NK-92 treated with Interleukin-12 subunit alpha and Interleukin-12 subunit beta, amount 100 ng/mL, for 24 hours (cell line): ENCODE measurements around the gene PLAC8L1.

Experiments
- DNase-seq: peaks from one replicate; lab custom pipeline; 2025; lab: John Stamatoyannopoulos, UW

Gene PLAC8L1

GRCh38 chr5:146042628-146043279 is 62.6 kb downstream of the PLAC8L1 start:
- no peak for DNase-seq

DNA sequence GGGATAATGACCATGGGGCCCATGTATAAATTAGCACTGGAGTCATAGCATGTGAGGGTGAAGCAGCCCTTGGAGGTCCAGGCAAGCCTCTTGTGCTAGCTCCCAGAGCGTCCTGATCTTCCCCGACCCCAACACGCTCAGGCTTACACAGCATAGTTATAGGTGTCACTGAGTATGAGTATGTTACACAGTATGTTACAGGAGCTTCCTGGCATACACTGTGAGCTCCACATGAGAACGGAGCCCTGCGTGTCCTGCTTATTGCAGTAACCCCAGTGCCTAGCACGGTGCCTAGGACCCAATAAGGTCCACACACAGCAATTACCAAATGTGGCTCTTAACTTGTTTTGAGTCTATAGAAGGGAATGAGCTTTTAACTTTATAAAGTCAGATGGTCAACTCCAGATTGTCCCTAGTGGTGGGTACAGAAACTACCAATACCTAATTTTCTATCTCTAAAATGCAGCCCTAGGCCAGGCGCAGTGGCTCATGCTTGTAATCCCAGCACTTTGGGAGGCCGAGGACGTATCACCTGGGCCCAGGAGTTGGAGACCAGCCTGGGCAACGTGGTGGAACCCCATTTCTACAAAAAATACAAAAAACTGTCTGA is 64.1 kb downstream of the PLAC8L1 start:
- no peak for DNase-seq

GRCh38 chr5:146040527-146040926 is 64.8 kb downstream of the PLAC8L1 start:
- DNase-seq, result no peak

GRCh38 chr5:146039420-146039819 is 66.0 kb downstream of the PLAC8L1 start:
- DNase-seq, result peak; percentile 43

DNA sequence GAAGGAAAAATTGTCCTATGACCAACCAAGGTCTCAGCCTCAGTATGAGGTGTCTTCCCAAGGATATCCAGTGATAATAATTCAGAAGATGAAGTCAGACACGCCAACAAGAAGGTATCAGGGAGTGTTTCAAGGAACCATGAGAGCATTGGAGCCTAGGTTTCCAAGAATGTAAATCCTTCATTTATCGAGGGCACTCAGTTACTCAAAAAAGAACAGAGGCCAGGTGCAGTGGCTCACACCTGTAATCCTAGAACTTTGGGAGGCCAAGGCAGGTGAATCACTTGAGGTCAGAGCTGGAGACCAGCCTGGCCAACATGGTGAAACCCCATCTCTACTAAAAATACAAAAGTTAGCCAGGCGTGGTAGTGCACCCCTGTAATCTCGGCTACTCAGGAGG is 70.8 kb downstream of the PLAC8L1 start:
- DNase-seq, result no peak
